A673 (cell line): ENCODE results near the gene PRKAR2A. TPM values are rescaled to one million over a fixed set of nuclear protein-coding genes. Genes with fewer than 3 reads are reported as not detected.
"Not testable (repeated sequence)": the region's sequence is repeated elsewhere in the genome, so short reads cannot be mapped to it uniquely, and the experiment has no call there.

Experiments used
- BruUV-seq: library from RNA; stranded (reverse); fragments of 400-500 nt; replicated peaks from 2 replicates; lab custom pipeline; 2021; lab: Mats Ljungman, UMichigan
- CTCF ChIA-PET: fragments of 300-600 bp; sonication (Branson Sonifier 250); formaldehyde crosslinking; loops from one replicate; lab custom pipeline; 2022; ENCODE audit warnings: antibody characterized with exemption; lab: Charles Lee
- POLR2A ChIA-PET: fragments of 300-600 bp; sonication (Branson Sonifier 250); formaldehyde crosslinking; loops from one replicate; lab custom pipeline; 2022; ENCODE audit warnings: antibody characterized with exemption; ENCODE audit not compliant: low non-redundant PET; lab: Charles Lee
- DNase-seq: peaks from one replicate; pipeline ENCODE4 v3.0.0-alpha.2; 2015; ENCODE audit warnings: low spot score
- H3K27ac ChIP-seq: fragments of 200-600 bp; sonication (generic); 2 replicates; pipeline ENCODE4 v1.5.1; 2016; ENCODE audit warnings: mixed run types, low read depth, mild to moderate bottlenecking, mixed read lengths, antibody characterized with exemption, low read length; ENCODE audit not compliant: poor library complexity, severe bottlenecking
- H3K27me3 ChIP-seq: fragments of 200-600 bp; sonication (generic); replicated peaks from 2 replicates; pipeline ENCODE4 v1.6.1; 2017; ENCODE audit warnings: mixed run types, low read depth, mild to moderate bottlenecking, mixed read lengths, antibody characterized with exemption, low read length; ENCODE audit not compliant: insufficient read depth, poor library complexity
- H3K36me3 ChIP-seq: fragments of 200-600 bp; sonication (generic); 2 replicates; pipeline ENCODE4 v1.6.1; 2016; ENCODE audit warnings: mixed run types, mild to moderate bottlenecking, mixed read lengths, antibody characterized with exemption, low read length; ENCODE audit not compliant: insufficient read depth, poor library complexity, severe bottlenecking
- H3K4me1 ChIP-seq: fragments of 200-600 bp; sonication (generic); 2 replicates; pipeline ENCODE4 v1.6.1; 2017; ENCODE audit warnings: mixed run types, mild to moderate bottlenecking, mixed read lengths, antibody characterized with exemption, low read length; ENCODE audit not compliant: insufficient read depth, poor library complexity, severe bottlenecking
- H3K4me3 ChIP-seq: fragments of 200-600 bp; sonication (generic); 2 replicates; pipeline ENCODE4 v1.5.1; 2016; ENCODE audit warnings: low read depth, mixed run types, mild to moderate bottlenecking, mixed read lengths, low read length; ENCODE audit not compliant: poor library complexity, severe bottlenecking
- H3K9me3 ChIP-seq: fragments of 200-600 bp; sonication (generic); 2 replicates; pipeline ENCODE4 v1.6.1; 2016; ENCODE audit warnings: mixed run types, low read depth, mild to moderate bottlenecking, mixed read lengths, antibody characterized with exemption, low read length; ENCODE audit not compliant: poor library complexity, severe bottlenecking
- CTCF ChIP-seq: fragments of 300-800, 200-600 bp; sonication (generic); conservative IDR thresholded peaks from 2 replicates; pipeline ENCODE4 v1.5.1; 2017; ENCODE audit warnings: low read depth, mild to moderate bottlenecking, antibody characterized with exemption, low read length, moderate library complexity, mixed read lengths
- EZH2 ChIP-seq: fragments of 200-600 bp; sonication (generic); IDR thresholded peaks from 2 replicates; pipeline ENCODE4 v1.6.1; 2017; ENCODE audit warnings: borderline replicate concordance, low read depth, mild to moderate bottlenecking, mixed read lengths, antibody characterized with exemption, low read length; ENCODE audit not compliant: poor library complexity, severe bottlenecking
- intact Hi-C: fragments of 100-400 bp; cut with micrococcal nuclease; formaldehyde crosslinking; loops from one replicate; pipeline ENCODE4 v1.10.0; 2022; ENCODE audit not compliant: unreplicated experiment
- total RNA-seq: library from RNA; stranded (reverse); gene quantifications from 2 replicates; pipeline ENCODE4 v1.2.3, GENCODE V29; 2021

PRKAR2A gene
- total RNA-seq, 1 experiment from 2014 or later = 35.8 TPM

GRCh38 chr3:48739617-48739954 lies 108.1 kb downstream of the PRKAR2A start:
- ChIA-PET CTCF (interaction anchor here (0.5 kb wide), 1 partner anchor 199 kb away, joined by 10 read pairs; no protein-coding TSS in a partner anchor), POLR2A (no interaction called here)
- no peak for TF ChIP-seq CTCF
- no peak for TF ChIP-seq EZH2
- Histone ChIP-seq H3K27me3 (no peaks in the 10 kb centered on the region), H3K9me3 (no peaks in the 10 kb centered on the region), H3K27ac (no peak overlapping the region), H3K36me3 (no peaks in the 10 kb centered on the region), H3K4me3 (no peak overlapping the region), H3K4me1 (no peaks in the 10 kb centered on the region)
- intact Hi-C loops = no loop called here
- no TSS peak for BruUV-seq
- no peak for DNase-seq

GRCh38 chr3:48738926-48739616 lies 108.6 kb downstream of the PRKAR2A start:
- no peaks in the 10 kb centered on the region for H3K36me3 ChIP-seq
- TF ChIP-seq CTCF (no peak), EZH2 (no peak)
- BruUV-seq = no TSS peak
- ChIA-PET CTCF (no interaction called here), POLR2A (no interaction called here)
- intact Hi-C loops = no loop called here
- H3K4me3 ChIP-seq = no peak overlapping the region
- no peak overlapping the region for H3K27ac ChIP-seq
- no peaks in the 10 kb centered on the region for H3K4me1 ChIP-seq
- H3K27me3 ChIP-seq = no peaks in the 10 kb centered on the region
- DNase-seq = no peak
- H3K9me3 ChIP-seq = no peaks in the 10 kb centered on the region

- no peak for DNase-seq
- Histone ChIP-seq H3K27ac (no peak overlapping the region), H3K36me3 (no peaks in the 10 kb centered on the region), H3K4me1 (no peaks in the 10 kb centered on the region), H3K9me3 (no peaks in the 10 kb centered on the region), H3K27me3 (no peaks in the 10 kb centered on the region), H3K4me3 (no peak overlapping the region)
- ChIA-PET POLR2A (no interaction called here), CTCF (no interaction called here)
- intact Hi-C loops = no loop called here
- no TSS peak for BruUV-seq
- TF ChIP-seq CTCF = no peak
- no peak for TF ChIP-seq EZH2
Observed at GRCh38 chr3:48738144-48738536, 109.5 kb downstream of the PRKAR2A start.

- intact Hi-C loops, H3K36me3 ChIP-seq, H3K4me3 ChIP-seq, POLR2A ChIA-PET, H3K27ac ChIP-seq, H3K9me3 ChIP-seq, H3K27me3 ChIP-seq, H3K4me1 ChIP-seq, CTCF ChIA-PET, BruUV-seq: not testable (repeated sequence)
- peak; percentile 25 for DNase-seq
Observed at GRCh38 chr3:48735075-48735767, 112.5 kb downstream of the PRKAR2A start.

GRCh38 chr3:48734541-48734940 lies 113.1 kb downstream of the PRKAR2A start:
- BruUV-seq, H3K4me1 ChIP-seq, CTCF ChIA-PET, DNase-seq, H3K27me3 ChIP-seq, POLR2A ChIA-PET, H3K27ac ChIP-seq, H3K36me3 ChIP-seq, H3K9me3 ChIP-seq, intact Hi-C loops, H3K4me3 ChIP-seq: not testable (repeated sequence)
